Glomerular visceral epithelial cell (primary cell): ENCODE results near the gene VIPR2.

Experiments
- DNase-seq: peaks from one replicate; pipeline ENCODE4 v3.0.0-alpha.2; 2016; ENCODE audit errors: extremely low spot score

The VIPR2 gene

GRCh38 chr7:159066816-159067575 is 77.7 kb downstream of the VIPR2 start:
- no peak for DNase-seq

- no peak for DNase-seq
Observed at GRCh38 chr7:159065852-159066480, 78.7 kb downstream of the VIPR2 start.

GRCh38 chr7:159064816-159065510 is 79.7 kb downstream of the VIPR2 start:
- no peak for DNase-seq

- no peak for DNase-seq
Observed at GRCh38 chr7:159064121-159064815, 80.4 kb downstream of the VIPR2 start.

GRCh38 chr7:159063046-159063840 is 81.4 kb downstream of the VIPR2 start:
- no peak for DNase-seq

GRCh38 chr7:159062569-159062968 is 82.1 kb downstream of the VIPR2 start:
- DNase-seq: no peak

GRCh38 chr7:159061674-159062212 is 82.9 kb downstream of the VIPR2 start:
- DNase-seq: no peak

GRCh38 chr7:159061209-159061608 is 83.5 kb downstream of the VIPR2 start:
- DNase-seq: no peak

- no peak for DNase-seq
Observed at GRCh38 chr7:159060440-159060839, 84.2 kb downstream of the VIPR2 start.

GRCh38 chr7:159059629-159060028 is 85.0 kb downstream of the VIPR2 start:
- DNase-seq: no peak

GRCh38 chr7:159057647-159058046 is 87.0 kb downstream of the VIPR2 start:
- no peak for DNase-seq

GRCh38 chr7:159056737-159057136 is 87.9 kb downstream of the VIPR2 start:
- no peak for DNase-seq

GRCh38 chr7:159051916-159052315 is 92.8 kb downstream of the VIPR2 start:
- no peak for DNase-seq

GRCh38 chr7:159050704-159051103 is 94.0 kb downstream of the VIPR2 start:
- no peak for DNase-seq

- no peak for DNase-seq
Observed at GRCh38 chr7:159049266-159050025, 95.2 kb downstream of the VIPR2 start.

- no peak for DNase-seq
Observed at GRCh38 chr7:159048656-159049055, 96.0 kb downstream of the VIPR2 start.

GRCh38 chr7:159047536-159047935 is 97.1 kb downstream of the VIPR2 start:
- DNase-seq: no peak

GRCh38 chr7:159046300-159046699 is 98.4 kb downstream of the VIPR2 start:
- no peak for DNase-seq

GRCh38 chr7:159045839-159046238 is 98.8 kb downstream of the VIPR2 start:
- DNase-seq: no peak

- no peak for DNase-seq
Observed at GRCh38 chr7:159042581-159043101, 102.0 kb downstream of the VIPR2 start.
